Peyer's patch (tissue), 4 donors: ENCODE data around the gene ALKBH1.

Experiments
- POLR2A ChIP-seq, 2 donors: fragments of 450-650 bp; IDR thresholded peaks; one replicate each; pipeline ENCODE4 v1.5.1; 2017; ENCODE audit warnings: antibody characterized with exemption in 2 of 2, mild to moderate bottlenecking in 2 of 2, moderate library complexity in 2 of 2
- TF ChIP-seq, protein P1 (sequence below), 6 experiments: fragments of 450-650 bp in 4 of 6; fragments of 200-600 bp in 2 of 6; sonication (generic) in 1 of 6; IDR thresholded peaks; one replicate each; pipeline ENCODE4 v1.5.1; 2017 to 2019; ENCODE audit warnings: antibody characterized with exemption in 6 of 6, mild to moderate bottlenecking in 3 of 6, moderate library complexity in 1 of 6

DNA sequence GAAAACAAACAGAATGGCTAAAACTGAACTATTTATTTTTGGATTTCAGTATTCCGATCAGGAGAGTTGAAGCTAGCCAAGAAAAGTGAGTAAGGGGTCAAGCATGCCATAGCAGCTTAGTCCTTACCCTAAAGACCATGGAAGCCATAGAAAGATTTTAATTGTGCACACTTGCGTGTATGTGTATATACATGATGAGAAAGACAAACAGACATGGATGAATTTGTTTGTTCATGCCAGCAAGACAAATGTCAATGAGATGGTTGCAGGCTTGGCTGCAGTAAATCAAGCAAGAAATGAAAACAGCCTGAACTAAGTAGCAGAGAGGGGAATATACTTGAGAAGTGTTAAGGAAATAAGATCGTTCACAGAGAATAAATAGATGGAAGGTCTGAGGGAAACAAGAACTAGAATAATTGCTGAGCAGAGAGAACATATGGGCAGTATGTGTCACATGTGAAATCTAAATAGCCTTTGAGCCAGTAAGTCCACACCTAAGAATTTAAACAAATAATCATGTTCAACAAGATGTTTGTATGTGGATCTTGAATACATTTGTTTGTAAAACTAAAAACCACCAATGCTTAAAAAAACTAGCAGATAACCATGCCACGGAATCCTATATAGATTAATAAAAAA is 38.4 kb upstream of the ALKBH1 start:
- TF ChIP-seq, protein P1, sequence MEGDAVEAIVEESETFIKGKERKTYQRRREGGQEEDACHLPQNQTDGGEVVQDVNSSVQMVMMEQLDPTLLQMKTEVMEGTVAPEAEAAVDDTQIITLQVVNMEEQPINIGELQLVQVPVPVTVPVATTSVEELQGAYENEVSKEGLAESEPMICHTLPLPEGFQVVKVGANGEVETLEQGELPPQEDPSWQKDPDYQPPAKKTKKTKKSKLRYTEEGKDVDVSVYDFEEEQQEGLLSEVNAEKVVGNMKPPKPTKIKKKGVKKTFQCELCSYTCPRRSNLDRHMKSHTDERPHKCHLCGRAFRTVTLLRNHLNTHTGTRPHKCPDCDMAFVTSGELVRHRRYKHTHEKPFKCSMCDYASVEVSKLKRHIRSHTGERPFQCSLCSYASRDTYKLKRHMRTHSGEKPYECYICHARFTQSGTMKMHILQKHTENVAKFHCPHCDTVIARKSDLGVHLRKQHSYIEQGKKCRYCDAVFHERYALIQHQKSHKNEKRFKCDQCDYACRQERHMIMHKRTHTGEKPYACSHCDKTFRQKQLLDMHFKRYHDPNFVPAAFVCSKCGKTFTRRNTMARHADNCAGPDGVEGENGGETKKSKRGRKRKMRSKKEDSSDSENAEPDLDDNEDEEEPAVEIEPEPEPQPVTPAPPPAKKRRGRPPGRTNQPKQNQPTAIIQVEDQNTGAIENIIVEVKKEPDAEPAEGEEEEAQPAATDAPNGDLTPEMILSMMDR (IDR thresholded peaks at IDR 0.05) = no peak
- no peak for TF ChIP-seq POLR2A (IDR thresholded peaks at IDR 0.05)
